Measurements from ENCODE around the gene PCNX2.

DNA sequence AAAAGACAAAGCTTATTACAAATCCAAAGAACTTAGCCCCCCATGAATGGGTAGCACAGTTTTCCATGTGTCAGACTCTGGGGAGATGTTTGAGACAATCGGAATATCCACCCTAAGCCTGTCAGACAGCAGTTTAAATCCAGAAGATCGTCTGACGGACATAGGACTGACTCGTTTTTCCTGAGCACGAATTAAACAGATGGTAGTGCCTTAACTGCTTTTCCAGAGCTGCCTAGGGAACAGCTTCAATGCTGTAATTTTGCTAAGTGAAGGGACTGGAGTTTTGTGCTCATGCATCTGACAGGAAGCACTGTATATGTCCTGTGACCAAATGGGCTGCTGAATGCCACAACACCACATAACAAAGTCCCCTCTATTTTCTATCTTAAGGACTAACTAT is 48.6 kb downstream of the PCNX2 start:
- TF ChIP-seq, protein P1, sequence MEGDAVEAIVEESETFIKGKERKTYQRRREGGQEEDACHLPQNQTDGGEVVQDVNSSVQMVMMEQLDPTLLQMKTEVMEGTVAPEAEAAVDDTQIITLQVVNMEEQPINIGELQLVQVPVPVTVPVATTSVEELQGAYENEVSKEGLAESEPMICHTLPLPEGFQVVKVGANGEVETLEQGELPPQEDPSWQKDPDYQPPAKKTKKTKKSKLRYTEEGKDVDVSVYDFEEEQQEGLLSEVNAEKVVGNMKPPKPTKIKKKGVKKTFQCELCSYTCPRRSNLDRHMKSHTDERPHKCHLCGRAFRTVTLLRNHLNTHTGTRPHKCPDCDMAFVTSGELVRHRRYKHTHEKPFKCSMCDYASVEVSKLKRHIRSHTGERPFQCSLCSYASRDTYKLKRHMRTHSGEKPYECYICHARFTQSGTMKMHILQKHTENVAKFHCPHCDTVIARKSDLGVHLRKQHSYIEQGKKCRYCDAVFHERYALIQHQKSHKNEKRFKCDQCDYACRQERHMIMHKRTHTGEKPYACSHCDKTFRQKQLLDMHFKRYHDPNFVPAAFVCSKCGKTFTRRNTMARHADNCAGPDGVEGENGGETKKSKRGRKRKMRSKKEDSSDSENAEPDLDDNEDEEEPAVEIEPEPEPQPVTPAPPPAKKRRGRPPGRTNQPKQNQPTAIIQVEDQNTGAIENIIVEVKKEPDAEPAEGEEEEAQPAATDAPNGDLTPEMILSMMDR (IDR thresholded peaks at IDR 0.05): no peak
- TF ChIP-seq POLR2A (IDR thresholded peaks at IDR 0.05): no peak

Data from body of pancreas (tissue), 4 donors.